ENCODE measurements around the gene GATA6.
"Not testable (repeated sequence)": the region's sequence is repeated elsewhere in the genome, so short reads cannot be mapped to it uniquely, and the experiment has no call there.

The GATA6 gene

GRCh38 chr18:22200611-22201225, 31.3 kb downstream of the GATA6 start:
- no peaks in the 10 kb centered on the region for H3K4me1 Mint-ChIP-seq
- ATAC-seq (no peak), DNase-seq (no peak)
- no peaks in the 10 kb centered on the region for H3K27me3 Mint-ChIP-seq
- H3K27ac Mint-ChIP-seq, result no peak overlapping the region
- no peak overlapping the region for H3K4me3 Mint-ChIP-seq
- H3K36me3 Mint-ChIP-seq (ENCODE audit: low read depth), result no peaks in the 10 kb centered on the region
- H3K9me3 Mint-ChIP-seq, result no peaks in the 10 kb centered on the region

GRCh38 chr18:22203035-22203434, 33.6 kb downstream of the GATA6 start:
- ATAC-seq (no peak), DNase-seq (no peak)
- no peaks in the 10 kb centered on the region for H3K4me1 Mint-ChIP-seq
- no peaks in the 10 kb centered on the region for H3K36me3 Mint-ChIP-seq (ENCODE audit: low read depth)
- H3K9me3 Mint-ChIP-seq, result no peaks in the 10 kb centered on the region
- no peaks in the 10 kb centered on the region for H3K27me3 Mint-ChIP-seq
- H3K27ac Mint-ChIP-seq, result no peak overlapping the region
- H3K4me3 Mint-ChIP-seq, result no peak overlapping the region

GRCh38 chr18:22203536-22204213, 34.3 kb downstream of the GATA6 start:
- Mint-ChIP-seq H3K36me3 (ENCODE audit: low read depth) (no peaks in the 10 kb centered on the region), H3K27ac (no peak overlapping the region), H3K9me3 (no peaks in the 10 kb centered on the region), H3K27me3 (no peaks in the 10 kb centered on the region), H3K4me3 (no peak overlapping the region), H3K4me1 (no peaks in the 10 kb centered on the region)
- ATAC-seq (no peak), DNase-seq (no peak)

GRCh38 chr18:22204214-22204536, 34.8 kb downstream of the GATA6 start:
- Mint-ChIP-seq H3K36me3 (ENCODE audit: low read depth) (no peaks in the 10 kb centered on the region), H3K9me3 (no peaks in the 10 kb centered on the region), H3K27ac (no peak overlapping the region), H3K27me3 (no peaks in the 10 kb centered on the region), H3K4me1 (no peaks in the 10 kb centered on the region), H3K4me3 (no peak overlapping the region)
- DNase-seq, result no peak
- no peak for ATAC-seq

- Mint-ChIP-seq H3K9me3 (no peaks in the 10 kb centered on the region), H3K36me3 (ENCODE audit: low read depth) (no peaks in the 10 kb centered on the region), H3K4me3 (no peak overlapping the region), H3K4me1 (no peaks in the 10 kb centered on the region), H3K27ac (no peak overlapping the region), H3K27me3 (no peaks in the 10 kb centered on the region)
- ATAC-seq (no peak), DNase-seq (no peak)
Measured at GRCh38 chr18:22204996-22205395, 35.6 kb downstream of the GATA6 start.

GRCh38 chr18:22207021-22207758, 37.8 kb downstream of the GATA6 start:
- Mint-ChIP-seq H3K36me3 (ENCODE audit: low read depth) (no peaks in the 10 kb centered on the region), H3K4me3 (no peak overlapping the region), H3K27ac (no peak overlapping the region), H3K27me3 (no peaks in the 10 kb centered on the region), H3K4me1 (no peaks in the 10 kb centered on the region), H3K9me3 (no peaks in the 10 kb centered on the region)
- ATAC-seq, result no peak
- DNase-seq, result no peak

GRCh38 chr18:22210311-22210754, 40.9 kb downstream of the GATA6 start:
- ATAC-seq, result no peak
- H3K36me3 Mint-ChIP-seq (ENCODE audit: low read depth), result no peaks in the 10 kb centered on the region
- no peak for DNase-seq

GRCh38 chr18:22211657-22212056, 42.3 kb downstream of the GATA6 start:
- Mint-ChIP-seq H3K4me1 (peaks cover 6% of the 10 kb centered on the region), H3K27me3 (no peaks in the 10 kb centered on the region), H3K4me3 (no peak overlapping the region), H3K9me3 (no peaks in the 10 kb centered on the region), H3K27ac (no peak overlapping the region), H3K36me3 (ENCODE audit: low read depth) (no peaks in the 10 kb centered on the region)
- ATAC-seq (no peak), DNase-seq (no peak)

More at GRCh38 chr18:22210311-22210754, 40.9 kb downstream of the GATA6 start:
- Mint-ChIP-seq H3K27me3 (no peaks in the 10 kb centered on the region), H3K27ac (no peak overlapping the region), H3K4me1 (peaks cover 6% of the 10 kb centered on the region), H3K4me3 (no peak overlapping the region), H3K9me3 (no peaks in the 10 kb centered on the region)

- Mint-ChIP-seq H3K36me3 (ENCODE audit: low read depth) (no peaks in the 10 kb centered on the region), H3K9me3 (no peaks in the 10 kb centered on the region), H3K4me3 (no peak overlapping the region), H3K27ac (no peak overlapping the region), H3K27me3 (no peaks in the 10 kb centered on the region), H3K4me1 (peaks cover 6% of the 10 kb centered on the region)
- no peak for DNase-seq
- no peak for ATAC-seq
Measured at GRCh38 chr18:22213333-22213973, 44.1 kb downstream of the GATA6 start.

- H3K36me3 Mint-ChIP-seq (ENCODE audit: low read depth), result no peaks in the 10 kb centered on the region
Measured at GRCh38 chr18:22214731-22215528, 45.5 kb downstream of the GATA6 start.

GRCh38 chr18:22218835-22219234, 49.4 kb downstream of the GATA6 start:
- H3K27ac Mint-ChIP-seq, result no peak overlapping the region
- ATAC-seq, result no peak

More at GRCh38 chr18:22214731-22215528, 45.5 kb downstream of the GATA6 start:
- H3K27me3 Mint-ChIP-seq, result no peaks in the 10 kb centered on the region
- H3K27ac Mint-ChIP-seq, result no peak overlapping the region
- H3K9me3 Mint-ChIP-seq, result no peaks in the 10 kb centered on the region
- H3K4me3 Mint-ChIP-seq, result no peak overlapping the region
- ATAC-seq (no peak), DNase-seq (no peak)
- peaks cover 6% of the 10 kb centered on the region for H3K4me1 Mint-ChIP-seq

GRCh38 chr18:22219568-22220355, 50.4 kb downstream of the GATA6 start:
- ATAC-seq (no peak), DNase-seq (no peak)
- Mint-ChIP-seq H3K27ac (no peak overlapping the region), H3K36me3 (ENCODE audit: low read depth) (no peaks in the 10 kb centered on the region), H3K4me3 (no peak overlapping the region), H3K9me3 (no peaks in the 10 kb centered on the region), H3K27me3 (no peaks in the 10 kb centered on the region), H3K4me1 (peaks cover 19% of the 10 kb centered on the region)

More at GRCh38 chr18:22218835-22219234, 49.4 kb downstream of the GATA6 start:
- H3K4me1 Mint-ChIP-seq, result peaks cover 19% of the 10 kb centered on the region
- no peaks in the 10 kb centered on the region for H3K9me3 Mint-ChIP-seq
- no peak for DNase-seq
- H3K4me3 Mint-ChIP-seq, result no peak overlapping the region
- no peaks in the 10 kb centered on the region for H3K27me3 Mint-ChIP-seq
- H3K36me3 Mint-ChIP-seq (ENCODE audit: low read depth), result no peaks in the 10 kb centered on the region

GRCh38 chr18:22220585-22220984, 51.2 kb downstream of the GATA6 start:
- not testable (repeated sequence) for ATAC-seq; DNase-seq; H3K9me3 Mint-ChIP-seq; H3K27me3 Mint-ChIP-seq; H3K4me3 Mint-ChIP-seq; H3K27ac Mint-ChIP-seq; H3K36me3 Mint-ChIP-seq (ENCODE audit: low read depth)
- peaks cover 16% of the 10 kb centered on the region for H3K4me1 Mint-ChIP-seq

Measured in activated naive CD8-positive, alpha-beta T cell treated with anti-CD3 and anti-CD28 coated beads, Interleukin-2, amount 50 U/mL, for 24 hours (primary cell).